Breast epithelium (tissue), 4 donors: ENCODE data around the gene COASY. TPM values are rescaled to one million over a fixed set of nuclear protein-coding genes. Genes with fewer than 3 reads are reported as not detected.
"Not testable (repeated sequence)": the region's sequence is repeated elsewhere in the genome, so short reads cannot be mapped to it uniquely, and the experiment has no call there.

Experiments used
- DNase-seq, 2 donors: peaks; one replicate each; pipeline ENCODE4 v3.0.0-alpha.2; 2019; ENCODE audit warnings: low spot score in 2 of 2
- H3K27ac ChIP-seq, 2 donors: fragments of 200-600 bp; sonication (generic) in 1 of 2; one replicate each; pipeline ENCODE4 v1.5.1; 2016 to 2019; ENCODE audit warnings: mild to moderate bottlenecking in 1 of 2
- H3K27me3 ChIP-seq, 2 donors: fragments of 200-600 bp; sonication (generic) in 1 of 2; one replicate each; pipeline versions ENCODE4 v1.5.1 to v1.6.0; 2017 to 2019; ENCODE audit warnings: control low read depth in 1 of 2, mild to moderate bottlenecking in 1 of 2
- H3K36me3 ChIP-seq: fragments of 200-600 bp; one replicate; pipeline ENCODE4 v1.5.1; 2019
- H3K4me1 ChIP-seq, 2 donors: fragments of 200-600 bp; sonication (generic); one replicate each; pipeline ENCODE4 v1.5.1; 2016 to 2019; ENCODE audit warnings: control low read depth in 1 of 2
- H3K4me3 ChIP-seq, 3 donors: fragments of 200-600 bp; sonication (generic); 1 replicate in 2 of 3; 2 replicates in 1 of 3; pipeline ENCODE4 v1.5.1; 2016 to 2019; ENCODE audit warnings: mild to moderate bottlenecking in 3 of 3, moderate library complexity in 2 of 3
- H3K9me3 ChIP-seq, 2 donors: fragments of 200-600 bp; sonication (generic) in 1 of 2; one replicate each; pipeline ENCODE4 v1.5.1; 2016 to 2019; ENCODE audit warnings: control low read depth in 1 of 2
- POLR2A ChIP-seq: fragments of 450-650 bp; IDR thresholded peaks from one replicate; pipeline ENCODE4 v1.6.1; 2016; ENCODE audit warnings: antibody characterized with exemption, mild to moderate bottlenecking, moderate library complexity
- POLR2AphosphoS5 ChIP-seq, 3 donors: sonication (generic); formaldehyde crosslinking; IDR thresholded peaks; one replicate each; pipeline ENCODE4 v1.6.1; 2017; ENCODE audit warnings: antibody characterized with exemption in 3 of 3
- intact Hi-C: fragments of 100-400 bp; cut with DNase I; formaldehyde crosslinking; loops from one replicate; pipeline ENCODE4 v1.15.1; 2023; ENCODE audit warnings: low total_unique reads
- total RNA-seq, 3 donors: library from RNA; depleted of rRNA; stranded (reverse); fragments of >200 nt; gene quantifications; one replicate each; pipeline ENCODE4 v1.1.0, GENCODE V29; 2016
- TF ChIP-seq, protein P1 (sequence below), 3 donors: fragments of 450-650 bp; IDR thresholded peaks; one replicate each; pipeline ENCODE4 v1.5.1; 2016 to 2017; ENCODE audit warnings: antibody characterized with exemption in 3 of 3, mild to moderate bottlenecking in 3 of 3, moderate library complexity in 3 of 3

Gene COASY
- total RNA-seq, 3 donors from 2014 or later, result 21.4 to 48.1 (median 26.9) TPM

DNA sequence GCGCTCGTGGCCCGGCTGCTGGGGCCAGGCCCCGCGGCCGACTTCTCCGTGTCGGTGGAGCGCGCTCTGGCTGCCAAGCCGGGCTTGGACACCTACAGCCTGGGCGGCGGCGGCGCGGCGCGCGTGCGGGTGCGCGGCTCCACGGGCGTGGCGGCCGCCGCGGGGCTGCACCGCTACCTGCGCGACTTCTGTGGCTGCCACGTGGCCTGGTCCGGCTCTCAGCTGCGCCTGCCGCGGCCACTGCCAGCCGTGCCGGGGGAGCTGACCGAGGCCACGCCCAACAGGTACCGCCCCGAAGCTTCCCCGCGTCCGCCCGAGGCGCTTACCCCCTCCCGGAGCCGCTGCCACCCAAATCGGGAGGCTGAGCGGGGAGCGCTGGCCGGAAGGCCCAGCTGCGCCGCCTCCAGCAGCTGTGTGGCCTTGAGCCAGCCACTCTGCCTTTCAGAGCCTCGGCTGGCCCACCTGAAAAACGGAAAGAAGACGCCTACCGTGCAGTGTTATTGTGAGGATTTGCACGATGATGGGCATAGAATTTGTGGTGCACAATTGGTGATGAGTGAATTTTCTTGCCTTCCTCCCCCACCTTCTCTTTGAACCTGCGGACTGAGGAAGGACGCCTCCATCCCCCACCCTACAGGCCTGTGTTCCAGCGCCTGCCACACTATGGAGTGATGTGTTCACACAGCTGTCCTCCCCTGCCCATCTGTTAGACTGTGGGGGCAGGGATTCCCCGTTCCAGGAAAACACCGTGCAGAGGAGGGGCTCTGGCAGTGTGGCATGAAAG is 25.4 kb upstream of the COASY start:
- H3K27ac ChIP-seq, result peak overlapping the region; percentile 92 to 98
- peaks cover 0 to 8% of the 10 kb centered on the region in 2 donors for H3K4me1 ChIP-seq
- peak overlapping the region; percentile 61 to 92 (median 71) for H3K4me3 ChIP-seq
- peak in 1 of 2 donors; percentile 68 for DNase-seq
- TF ChIP-seq POLR2AphosphoS5 (IDR thresholded peaks at IDR 0.05) (peak in 2 of 3 donors; percentile 37 to 54), POLR2A (no peak)
- TF ChIP-seq, protein P1, sequence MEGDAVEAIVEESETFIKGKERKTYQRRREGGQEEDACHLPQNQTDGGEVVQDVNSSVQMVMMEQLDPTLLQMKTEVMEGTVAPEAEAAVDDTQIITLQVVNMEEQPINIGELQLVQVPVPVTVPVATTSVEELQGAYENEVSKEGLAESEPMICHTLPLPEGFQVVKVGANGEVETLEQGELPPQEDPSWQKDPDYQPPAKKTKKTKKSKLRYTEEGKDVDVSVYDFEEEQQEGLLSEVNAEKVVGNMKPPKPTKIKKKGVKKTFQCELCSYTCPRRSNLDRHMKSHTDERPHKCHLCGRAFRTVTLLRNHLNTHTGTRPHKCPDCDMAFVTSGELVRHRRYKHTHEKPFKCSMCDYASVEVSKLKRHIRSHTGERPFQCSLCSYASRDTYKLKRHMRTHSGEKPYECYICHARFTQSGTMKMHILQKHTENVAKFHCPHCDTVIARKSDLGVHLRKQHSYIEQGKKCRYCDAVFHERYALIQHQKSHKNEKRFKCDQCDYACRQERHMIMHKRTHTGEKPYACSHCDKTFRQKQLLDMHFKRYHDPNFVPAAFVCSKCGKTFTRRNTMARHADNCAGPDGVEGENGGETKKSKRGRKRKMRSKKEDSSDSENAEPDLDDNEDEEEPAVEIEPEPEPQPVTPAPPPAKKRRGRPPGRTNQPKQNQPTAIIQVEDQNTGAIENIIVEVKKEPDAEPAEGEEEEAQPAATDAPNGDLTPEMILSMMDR (IDR thresholded peaks at IDR 0.05), result peak in 1 of 3 donors; percentile 12
- no peaks in the 10 kb centered on the region for H3K9me3 ChIP-seq
- no peaks in the 10 kb centered on the region for H3K36me3 ChIP-seq
- intact Hi-C loops, result no loop called here
- H3K27me3 ChIP-seq, result no peaks in the 10 kb centered on the region

DNA sequence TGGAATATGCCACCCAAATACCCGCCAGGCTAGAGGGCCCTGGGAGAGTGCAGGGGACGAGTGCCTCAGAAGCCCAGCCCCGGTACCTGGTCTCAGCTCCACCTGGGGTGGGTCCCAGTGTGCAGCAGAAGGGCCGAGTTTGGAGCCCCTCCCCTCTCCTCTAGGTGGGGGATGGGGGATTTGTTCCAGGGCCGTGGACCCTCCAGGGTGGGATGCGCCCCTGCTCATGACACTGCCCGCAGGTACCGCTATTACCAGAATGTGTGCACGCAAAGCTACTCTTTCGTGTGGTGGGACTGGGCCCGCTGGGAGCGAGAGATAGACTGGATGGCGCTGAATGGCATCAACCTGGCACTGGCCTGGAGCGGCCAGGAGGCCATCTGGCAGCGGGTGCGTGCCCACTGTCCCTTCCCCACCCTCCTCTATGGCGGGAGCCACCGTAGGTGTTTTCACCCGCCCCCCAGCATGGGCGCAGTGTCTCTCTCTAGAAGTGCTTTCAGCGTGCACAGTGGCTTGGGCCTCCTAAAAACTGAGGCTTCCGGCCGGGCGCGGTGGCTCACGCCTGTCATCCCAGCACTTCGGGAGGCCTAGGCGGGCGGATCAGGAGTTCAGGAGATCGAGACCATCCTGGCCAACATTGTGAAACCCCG is 24.7 kb upstream of the COASY start:
- intact Hi-C loops, result no loop called here
- no peaks in the 10 kb centered on the region for H3K9me3 ChIP-seq
- peak overlapping the region; percentile 61 to 92 (median 71) for H3K4me3 ChIP-seq
- H3K27me3 ChIP-seq, result no peaks in the 10 kb centered on the region
- TF ChIP-seq POLR2A (no peak), POLR2AphosphoS5 (IDR thresholded peaks at IDR 0.05) (no peak)
- TF ChIP-seq, protein P1 (IDR thresholded peaks at IDR 0.05), result no peak
- H3K4me1 ChIP-seq, result peaks cover 0 to 8% of the 10 kb centered on the region in 2 donors
- peak overlapping the region; percentile 92 to 98 for H3K27ac ChIP-seq
- H3K36me3 ChIP-seq, result no peaks in the 10 kb centered on the region
- DNase-seq, result no peak

DNA sequence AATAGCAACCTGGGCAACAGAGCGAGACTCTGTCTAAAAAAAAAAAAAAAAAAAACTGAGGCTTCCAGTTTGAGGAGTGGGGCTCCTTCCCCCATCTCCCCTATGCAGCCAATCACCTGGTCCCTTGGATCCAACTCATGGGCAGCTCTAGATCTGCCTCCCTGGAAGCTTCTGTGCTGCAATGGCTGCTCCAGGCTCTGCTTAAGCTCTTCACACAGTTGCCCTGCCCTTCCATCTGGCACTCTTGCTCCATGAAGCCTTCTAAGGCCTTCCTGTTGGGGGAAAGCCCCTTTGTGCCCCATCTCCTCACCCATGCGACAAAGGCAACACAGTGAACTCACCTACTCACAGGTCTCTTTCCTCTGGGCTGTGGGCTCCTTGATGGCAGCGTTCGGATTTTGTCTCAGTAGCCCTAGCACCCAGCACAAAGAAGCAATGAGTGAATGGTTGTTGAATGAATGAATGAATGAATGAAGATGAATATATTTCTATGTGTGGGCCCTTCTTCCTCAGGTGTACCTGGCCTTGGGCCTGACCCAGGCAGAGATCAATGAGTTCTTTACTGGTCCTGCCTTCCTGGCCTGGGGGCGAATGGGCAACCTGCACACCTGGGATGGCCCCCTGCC is 24.0 kb upstream of the COASY start:
- no peaks in the 10 kb centered on the region for H3K9me3 ChIP-seq
- no peak for DNase-seq
- no peak overlapping the region for H3K4me3 ChIP-seq
- H3K36me3 ChIP-seq, result no peaks in the 10 kb centered on the region
- TF ChIP-seq POLR2AphosphoS5 (IDR thresholded peaks at IDR 0.05) (no peak), POLR2A (no peak)
- TF ChIP-seq, protein P1 (IDR thresholded peaks at IDR 0.05), result no peak
- H3K4me1 ChIP-seq, result peaks cover 0 to 8% of the 10 kb centered on the region in 2 donors
- H3K27ac ChIP-seq, result no peak overlapping the region
- no peaks in the 10 kb centered on the region for H3K27me3 ChIP-seq
- intact Hi-C loops, result no loop called here

DNA sequence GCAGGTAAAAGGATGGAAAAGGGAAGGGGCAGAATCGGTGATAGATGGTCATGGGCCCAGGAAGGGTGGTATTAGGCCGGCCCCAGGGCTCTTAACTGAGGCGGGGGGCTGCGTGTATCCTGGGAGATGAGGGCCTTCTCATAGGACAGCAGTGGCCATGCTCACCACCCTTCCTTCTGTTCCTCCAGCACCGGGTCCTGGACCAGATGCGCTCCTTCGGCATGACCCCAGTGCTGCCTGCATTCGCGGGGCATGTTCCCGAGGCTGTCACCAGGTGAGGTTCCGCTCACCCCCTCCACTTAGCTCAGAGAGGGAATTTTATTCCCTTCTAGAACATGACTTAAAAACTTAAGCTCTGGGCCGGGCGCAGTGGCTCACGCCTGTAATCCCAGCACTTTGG is 23.5 kb upstream of the COASY start:
- intact Hi-C loops, result no loop called here
- H3K36me3 ChIP-seq, result no peaks in the 10 kb centered on the region
- DNase-seq, result no peak
- no peaks in the 10 kb centered on the region for H3K27me3 ChIP-seq
- TF ChIP-seq POLR2A, result no peak
- TF ChIP-seq POLR2AphosphoS5 (IDR thresholded peaks at IDR 0.05), result no peak
- TF ChIP-seq, protein P1 (IDR thresholded peaks at IDR 0.05), result no peak
- H3K9me3 ChIP-seq, result no peaks in the 10 kb centered on the region
- H3K4me3 ChIP-seq, result no peak overlapping the region
- H3K27ac ChIP-seq, result no peak overlapping the region
- H3K4me1 ChIP-seq, result peaks cover 0 to 8% of the 10 kb centered on the region in 2 donors

DNA sequence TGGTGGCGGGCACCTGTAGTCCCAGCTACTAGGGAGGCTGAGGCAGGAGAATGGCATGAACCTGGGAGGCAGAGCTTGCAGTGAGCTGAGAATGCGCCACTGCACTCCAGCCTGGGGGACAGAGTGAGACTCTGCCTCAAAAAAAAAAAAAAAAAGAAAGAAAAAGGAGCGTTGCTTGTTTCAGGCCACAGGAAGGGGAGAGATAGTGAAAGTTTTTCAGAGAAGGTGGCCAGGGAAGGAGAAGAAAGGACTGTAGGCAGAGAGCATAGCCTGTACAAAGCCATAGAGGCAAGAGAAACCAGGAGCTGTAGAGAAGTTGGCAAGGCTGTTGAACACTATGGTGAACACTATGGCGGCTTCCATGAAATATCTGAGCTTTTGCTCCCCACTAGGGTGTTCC is 21.4 kb upstream of the COASY start:
- H3K4me3 ChIP-seq, H3K27me3 ChIP-seq, H3K4me1 ChIP-seq, DNase-seq, intact Hi-C loops, H3K36me3 ChIP-seq, H3K9me3 ChIP-seq: not testable (repeated sequence)
- H3K27ac ChIP-seq, result peak overlapping the region in 1 of 2 donors; percentile 20
